HepG2 (cell line): ENCODE results near the gene TLR9. TPM values are rescaled to one million over a fixed set of nuclear protein-coding genes. Genes with fewer than 3 reads are reported as not detected.

ENCODE experiments used
- EP300 ChIP-seq, 3 experiments: sonication (generic) in 1 of 3; formaldehyde crosslinking in 1 of 3; IDR thresholded peaks; 2 replicates each; pipeline versions ENCODE4 v1.5.1 to v1.6.1; 2011 to 2020; ENCODE audit warnings: low read depth in 2 of 3, low read length in 2 of 3, borderline replicate concordance in 1 of 3, improper control_type of control experiment in 1 of 3, mild to moderate bottlenecking in 1 of 3, missing genetic modification reagents in 1 of 3, moderate library complexity in 1 of 3
- NR2F6 ChIP-seq, 2 experiments: IDR thresholded peaks; 2 replicates each; pipeline ENCODE4 v1.6.1; 2016; ENCODE audit warnings: antibody characterized with exemption in 1 of 2, mild to moderate bottlenecking in 1 of 2
- SRF ChIP-seq: IDR thresholded peaks from 2 replicates; pipeline ENCODE4 v1.6.1; 2011; ENCODE audit warnings: mild to moderate bottlenecking, low read depth, low read length, moderate library complexity
- ZBTB7A ChIP-seq: sonication (generic); formaldehyde crosslinking; IDR thresholded peaks from 2 replicates; pipeline ENCODE4 v1.8.0; 2022; ENCODE audit warnings: mild to moderate bottlenecking, missing genetic modification reagents
- ZNF121 ChIP-seq: sonication (generic); formaldehyde crosslinking; IDR thresholded peaks from 2 replicates; pipeline ENCODE4 v1.5.0; 2020; ENCODE audit warnings: mild to moderate bottlenecking, missing genetic modification reagents
- ZNF468 ChIP-seq: sonication (generic); formaldehyde crosslinking; IDR thresholded peaks from 2 replicates; pipeline ENCODE4 v1.8.0; 2022; ENCODE audit warnings: mild to moderate bottlenecking, moderate library complexity, missing genetic modification reagents
- ZNF713 ChIP-seq: sonication (generic); formaldehyde crosslinking; IDR thresholded peaks from 2 replicates; pipeline ENCODE4 v1.4.0; 2020; ENCODE audit warnings: mild to moderate bottlenecking, missing genetic modification reagents
- polyA plus RNA-seq, 8 experiments: library from polyadenylated mRNA; depleted of rRNA in 3 of 8; stranded (reverse) in 7 of 8; unstranded in 1 of 8; fragments of >200 nt; fragmentation: Illumina TruSeq in 4 of 8; extraction: Trizol in 4 of 8; gene quantifications; 2 replicates each; pipeline versions ENCODE4 v1.2.1 to v1.2.3, GENCODE V29; 2011 to 2016; ENCODE audit warnings: low read depth in 4 of 8, missing spikeins in 1 of 8, mixed read lengths in 1 of 8; ENCODE audit not compliant: insufficient read depth in 1 of 8
- total RNA-seq, 5 experiments: library from RNA; depleted of rRNA; stranded (reverse); fragments of >200 nt; fragmentation: Illumina TruSeq; extraction: Trizol; gene quantifications; 2 replicates each; pipeline ENCODE4 v1.2.3, GENCODE V29; 2016; ENCODE audit warnings: low read depth in 1 of 5
- TF ChIP-seq, protein P1 (sequence below): IDR thresholded peaks from 2 replicates; pipeline ENCODE4 v1.6.1; 2016; ENCODE audit warnings: missing compliant biosample characterization, missing genetic modification reagents, borderline replicate concordance
- TF ChIP-seq, protein P2 (sequence below): sonication (generic); formaldehyde crosslinking; conservative IDR thresholded peaks from 2 replicates; pipeline ENCODE4 v1.4.0; 2020; ENCODE audit warnings: missing genetic modification reagents

The TLR9 gene
- total and polyA plus RNA-seq, 2 of the 13 experiments (the other 11 are each of a cell fraction or from before 2014, with no cell fraction given) = not detected

DNA sequence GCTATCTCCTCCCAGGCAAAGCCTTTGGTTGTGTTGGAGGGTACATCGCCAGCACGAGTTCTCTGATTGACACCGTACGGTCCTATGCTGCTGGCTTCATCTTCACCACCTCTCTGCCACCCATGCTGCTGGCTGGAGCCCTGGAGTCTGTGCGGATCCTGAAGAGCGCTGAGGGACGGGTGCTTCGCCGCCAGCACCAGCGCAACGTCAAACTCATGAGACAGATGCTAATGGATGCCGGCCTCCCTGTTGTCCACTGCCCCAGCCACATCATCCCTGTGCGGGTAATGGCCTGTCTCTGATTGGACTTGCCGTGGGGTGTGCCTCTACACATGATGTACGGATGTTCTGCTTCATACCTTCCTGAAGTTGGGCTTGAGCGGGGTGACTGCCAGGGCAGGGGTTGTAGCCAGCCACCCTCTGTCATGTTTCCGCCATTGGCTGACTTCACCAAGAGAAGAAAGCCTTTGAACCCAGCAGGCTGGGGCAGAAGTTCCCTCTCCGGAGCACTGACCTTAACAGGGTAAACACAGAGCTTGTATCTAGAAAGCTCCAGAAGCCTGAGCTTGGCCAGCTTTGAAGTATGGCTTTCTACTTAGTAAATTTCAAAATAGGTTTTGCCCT lies 14.1 kb downstream of the TLR9 start (continued):
- TF ChIP-seq, protein P1, sequence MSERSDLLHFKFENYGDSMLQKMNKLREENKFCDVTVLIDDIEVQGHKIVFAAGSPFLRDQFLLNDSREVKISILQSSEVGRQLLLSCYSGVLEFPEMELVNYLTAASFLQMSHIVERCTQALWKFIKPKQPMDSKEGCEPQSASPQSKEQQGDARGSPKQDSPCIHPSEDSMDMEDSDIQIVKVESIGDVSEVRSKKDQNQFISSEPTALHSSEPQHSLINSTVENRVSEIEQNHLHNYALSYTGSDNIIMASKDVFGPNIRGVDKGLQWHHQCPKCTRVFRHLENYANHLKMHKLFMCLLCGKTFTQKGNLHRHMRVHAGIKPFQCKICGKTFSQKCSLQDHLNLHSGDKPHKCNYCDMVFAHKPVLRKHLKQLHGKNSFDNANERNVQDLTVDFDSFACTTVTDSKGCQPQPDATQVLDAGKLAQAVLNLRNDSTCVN = peak; percentile 100
- TF ChIP-seq, protein P2, sequence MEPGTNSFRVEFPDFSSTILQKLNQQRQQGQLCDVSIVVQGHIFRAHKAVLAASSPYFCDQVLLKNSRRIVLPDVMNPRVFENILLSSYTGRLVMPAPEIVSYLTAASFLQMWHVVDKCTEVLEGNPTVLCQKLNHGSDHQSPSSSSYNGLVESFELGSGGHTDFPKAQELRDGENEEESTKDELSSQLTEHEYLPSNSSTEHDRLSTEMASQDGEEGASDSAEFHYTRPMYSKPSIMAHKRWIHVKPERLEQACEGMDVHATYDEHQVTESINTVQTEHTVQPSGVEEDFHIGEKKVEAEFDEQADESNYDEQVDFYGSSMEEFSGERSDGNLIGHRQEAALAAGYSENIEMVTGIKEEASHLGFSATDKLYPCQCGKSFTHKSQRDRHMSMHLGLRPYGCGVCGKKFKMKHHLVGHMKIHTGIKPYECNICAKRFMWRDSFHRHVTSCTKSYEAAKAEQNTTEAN (CRISPR knock-in tag) = no peak
- TF ChIP-seq EP300 (IDR thresholded peaks at IDR 0.05; ENCODE audit: low read depth in 2 of 2, low read length in 2 of 2) = peak in 1 of 2 experiments; percentile 37; a peak in 1 of 4 replicates
- TF ChIP-seq EP300 (CRISPR knock-in tag; IDR thresholded peaks at IDR 0.05; ENCODE audit: borderline replicate concordance) = no peak
- TF ChIP-seq ZNF713 (CRISPR knock-in tag) = no peak
- TF ChIP-seq NR2F6 (IDR thresholded peaks at IDR 0.05) = no peak
- TF ChIP-seq NR2F6 (CRISPR knock-in tag; IDR thresholded peaks at IDR 0.05) = peak; percentile 29; the same call in 1 of the 2 replicates
- TF ChIP-seq ZBTB7A = 0 out of 2 replicates have a peak, but pooled peaks have one; percentile 15
- TF ChIP-seq ZNF468 (CRISPR knock-in tag) = no peak
- peak; percentile 25; the same call in 1 of the 2 replicates for TF ChIP-seq SRF
- TF ChIP-seq ZNF121 (CRISPR knock-in tag) = no peak
